ENCODE results near the gene SBF2.
"Not testable (repeated sequence)": the region's sequence is repeated elsewhere in the genome, so short reads cannot be mapped to it uniquely, and the experiment has no call there.

Gene SBF2

DNA sequence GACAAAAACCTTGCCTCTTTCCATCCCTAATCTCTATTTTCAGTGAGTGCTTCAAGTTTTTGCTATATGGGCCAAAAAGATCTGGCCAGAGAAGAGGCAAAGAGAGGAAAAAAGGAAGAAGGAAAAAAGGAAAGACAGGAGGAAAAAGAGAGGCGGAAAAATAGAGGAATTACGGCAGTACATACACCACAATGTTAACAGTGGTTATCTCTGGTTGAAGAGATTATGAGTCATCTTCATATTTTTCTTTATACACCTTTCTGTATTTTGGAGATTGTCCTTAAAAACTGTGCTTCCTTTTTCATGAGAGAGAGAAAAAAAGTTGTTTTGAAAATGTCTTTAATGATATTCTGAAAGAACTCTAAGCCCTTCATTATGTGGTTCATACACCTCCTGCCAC, 133.7 kb downstream of the SBF2 start:
- DNase-seq, result no peak

DNA sequence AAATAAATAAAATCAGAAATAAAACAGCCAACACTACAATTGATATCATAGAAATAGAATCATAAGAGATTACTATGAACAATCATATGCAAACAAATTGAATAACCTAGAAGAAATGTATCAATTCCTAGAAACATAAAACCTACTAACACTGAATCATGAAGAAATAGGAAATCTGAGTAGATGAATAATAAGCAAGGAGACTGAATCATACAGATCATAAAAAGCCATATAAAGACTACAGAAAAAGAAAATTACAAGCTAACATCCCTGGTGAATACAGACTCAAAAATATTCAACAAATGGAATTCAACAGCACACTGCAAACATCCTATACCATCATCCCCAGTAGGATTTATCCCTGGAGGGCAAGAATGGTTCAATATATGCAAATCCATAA, 135.6 kb downstream of the SBF2 start:
- no peak for DNase-seq

DNA sequence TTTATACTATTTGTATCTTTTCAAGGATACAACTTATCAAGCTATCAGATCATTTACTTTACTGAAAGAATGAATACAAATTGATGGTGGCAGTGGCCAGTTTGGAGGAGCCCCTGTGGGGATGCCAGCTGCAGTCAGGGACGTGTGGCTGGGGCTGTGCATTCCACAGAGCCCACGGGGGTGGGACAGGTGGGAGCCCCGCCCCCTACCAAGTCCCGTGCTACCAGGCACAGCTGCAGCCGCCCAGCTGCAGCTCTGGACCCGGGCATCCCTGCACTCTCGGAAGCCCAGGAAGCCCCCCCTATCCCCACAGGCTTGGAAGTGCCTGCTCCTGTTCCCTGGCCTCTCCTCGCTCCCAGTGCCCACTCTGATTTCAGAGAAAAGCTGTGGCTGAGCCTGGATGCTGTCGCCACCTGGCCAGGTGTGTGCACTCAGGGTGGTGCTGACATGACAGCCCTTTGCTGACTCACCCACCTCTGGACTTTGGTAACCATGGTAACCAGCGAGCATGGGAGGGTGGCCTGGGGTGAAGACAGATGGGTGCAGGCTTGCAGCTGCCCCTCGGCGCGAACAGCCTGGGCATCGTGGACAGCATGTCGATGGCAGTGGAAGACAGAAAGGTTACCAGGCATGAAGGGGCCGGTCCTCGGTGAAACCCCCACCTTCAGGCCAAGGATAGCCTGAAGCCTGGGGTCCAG, 138.1 kb downstream of the SBF2 start:
- no peak for DNase-seq

DNA sequence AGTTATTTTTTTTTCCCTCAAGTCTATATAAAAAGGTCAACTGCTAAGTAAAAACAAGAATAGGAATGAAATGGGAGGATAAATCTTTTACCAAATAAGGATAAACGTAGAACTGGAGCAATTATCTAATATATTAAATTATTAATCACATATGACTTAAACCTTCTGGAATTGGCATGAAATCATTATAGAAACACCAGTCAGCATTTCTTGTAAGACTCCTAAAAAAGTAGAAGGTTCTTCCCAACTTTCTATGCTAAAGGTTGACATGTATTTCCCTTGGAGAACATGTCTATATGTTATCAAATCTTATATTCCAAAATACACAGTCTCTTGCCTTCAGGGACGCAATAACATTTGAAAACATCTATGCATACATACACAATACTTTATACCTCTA, 143.2 kb downstream of the SBF2 start:
- DNase-seq, result no peak

DNA sequence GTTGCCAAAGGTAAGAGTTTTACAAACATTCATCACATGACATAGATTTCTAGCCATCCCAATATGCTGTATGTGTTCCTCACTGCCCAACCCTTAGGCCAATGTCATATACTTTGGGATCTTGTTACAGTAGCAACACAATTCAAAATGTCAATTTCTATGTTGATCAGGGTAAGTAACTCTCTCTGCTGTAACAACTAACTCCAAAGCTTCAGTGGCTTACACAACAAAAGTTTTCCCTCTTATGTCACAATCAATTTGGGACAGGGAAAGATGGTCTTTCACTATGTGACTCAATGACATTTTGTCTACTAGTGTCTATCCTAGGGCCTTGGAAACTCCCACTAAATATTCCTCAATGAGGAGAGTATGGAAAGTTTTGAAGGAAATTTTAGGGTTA, 144.5 kb downstream of the SBF2 start:
- DNase-seq, result no peak

DNA sequence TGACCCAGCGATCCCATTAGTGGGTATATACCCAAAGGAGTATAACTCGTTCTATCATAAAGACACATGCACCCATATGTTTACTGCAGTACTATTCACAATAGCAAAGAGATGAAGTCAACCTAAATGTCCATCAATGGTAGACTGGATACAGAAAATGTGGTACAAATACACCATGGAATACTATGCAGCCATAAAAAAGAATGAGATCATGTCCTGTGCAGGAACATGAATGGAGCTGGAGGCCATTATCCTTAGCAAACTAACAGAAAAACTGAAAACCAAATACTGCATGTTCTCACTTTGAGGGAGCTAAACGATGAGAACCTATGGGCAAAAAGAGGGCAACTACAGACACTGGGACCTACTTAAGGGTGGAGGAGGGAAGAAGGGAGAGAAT, 146.8 kb downstream of the SBF2 start:
- no peak for DNase-seq

DNA sequence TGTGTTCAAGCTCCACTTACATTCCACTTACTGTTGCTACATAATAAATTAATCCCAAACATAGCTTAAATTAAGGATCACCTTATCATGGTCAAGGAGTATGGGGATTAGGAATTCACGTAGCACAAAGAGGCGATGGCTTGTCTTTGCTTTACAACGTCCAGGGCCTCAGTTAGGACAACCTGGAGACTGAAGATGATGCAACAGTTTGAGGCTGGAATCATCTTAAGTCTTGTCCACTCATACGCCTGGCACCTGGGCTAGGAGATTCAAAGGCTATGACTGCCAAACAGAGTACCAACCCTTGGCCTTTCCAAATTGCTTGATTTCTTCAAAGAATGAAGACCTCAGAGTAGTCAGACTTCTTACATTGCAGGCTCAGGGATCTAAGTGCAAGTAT, 149.1 kb downstream of the SBF2 start:
- no peak for DNase-seq

DNA sequence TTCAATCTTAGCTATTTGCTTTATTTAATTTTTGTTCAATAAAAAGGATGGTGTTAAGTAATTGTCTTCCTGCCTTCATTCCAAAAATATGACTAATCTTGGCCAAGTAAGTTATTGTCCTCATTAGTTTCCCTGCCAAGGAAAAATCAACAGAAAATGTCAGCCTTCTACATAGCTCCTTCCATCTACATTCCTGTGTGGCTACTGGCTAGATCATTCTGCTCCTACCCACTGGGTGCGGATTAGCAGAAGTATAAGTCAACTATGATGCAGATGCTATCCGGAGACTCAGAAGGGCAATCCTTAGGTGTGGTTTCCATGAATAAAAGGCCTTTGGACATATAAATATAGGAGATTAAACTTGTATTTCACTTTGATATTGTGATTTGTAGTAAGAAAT, 154.4 kb downstream of the SBF2 start:
- DNase-seq, result no peak

DNA sequence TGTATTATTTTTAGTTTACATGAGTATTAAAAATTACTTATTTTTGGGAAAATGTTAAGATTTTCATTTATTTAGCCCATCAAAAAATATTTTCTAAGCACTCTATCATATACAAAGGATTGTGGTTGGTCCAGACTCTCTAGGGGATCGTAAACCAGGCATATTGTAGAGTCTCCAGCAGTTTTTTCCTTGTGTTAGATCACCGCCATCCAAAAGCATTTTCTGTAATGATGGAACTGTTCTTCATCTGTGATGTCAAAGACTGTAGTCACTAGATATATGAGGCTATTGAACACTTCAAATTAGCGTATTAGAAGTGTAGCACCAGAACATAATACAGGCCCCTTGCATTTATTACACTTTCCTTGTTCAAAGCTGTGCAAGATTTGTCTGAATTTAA, 154.9 kb downstream of the SBF2 start:
- no peak for DNase-seq

DNA sequence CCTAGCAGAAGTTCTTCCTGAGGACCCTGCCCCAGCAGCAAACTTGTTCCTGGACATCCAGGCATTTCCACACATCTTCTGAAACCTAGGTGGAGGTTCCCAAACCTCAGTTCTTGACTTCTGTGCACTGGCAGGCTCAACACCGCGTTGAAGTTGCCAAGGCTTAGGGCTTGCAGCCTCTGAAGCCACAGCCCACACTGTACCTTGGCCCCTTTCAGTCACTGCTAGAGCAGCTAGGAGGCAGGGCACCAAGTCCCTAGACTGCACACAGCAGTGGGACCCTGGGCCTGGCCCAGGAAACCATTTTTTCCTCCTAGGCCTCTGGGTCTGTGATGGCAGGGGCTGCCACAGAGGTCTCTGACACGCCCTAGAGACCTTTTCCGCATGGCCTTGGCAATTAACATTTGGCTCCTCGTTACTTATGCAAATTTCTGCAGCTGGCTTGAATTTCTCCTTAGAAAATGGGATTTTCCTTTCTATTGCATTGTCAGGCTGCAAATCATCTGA, 159.0 kb downstream of the SBF2 start:
- no peak for DNase-seq

DNA sequence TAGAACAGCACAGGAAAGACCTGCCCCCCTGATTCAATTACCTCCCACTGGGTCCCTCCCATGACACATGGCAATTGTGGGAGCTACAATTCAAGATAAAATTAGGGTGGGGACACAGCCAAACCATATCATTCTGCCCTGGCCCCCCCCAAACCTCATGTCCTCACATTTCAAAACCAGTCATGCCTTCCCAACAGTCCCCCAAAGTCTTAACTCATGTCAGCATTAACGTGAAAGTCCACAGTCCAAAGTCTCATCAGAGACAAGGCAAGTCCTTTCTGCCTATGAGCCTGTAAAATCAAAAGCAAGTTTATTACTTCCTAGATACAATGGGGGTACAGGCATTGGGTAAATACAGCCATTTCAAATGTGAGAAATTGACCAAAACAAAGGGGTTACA, 159.8 kb downstream of the SBF2 start:
- not testable (repeated sequence) for DNase-seq

DNA sequence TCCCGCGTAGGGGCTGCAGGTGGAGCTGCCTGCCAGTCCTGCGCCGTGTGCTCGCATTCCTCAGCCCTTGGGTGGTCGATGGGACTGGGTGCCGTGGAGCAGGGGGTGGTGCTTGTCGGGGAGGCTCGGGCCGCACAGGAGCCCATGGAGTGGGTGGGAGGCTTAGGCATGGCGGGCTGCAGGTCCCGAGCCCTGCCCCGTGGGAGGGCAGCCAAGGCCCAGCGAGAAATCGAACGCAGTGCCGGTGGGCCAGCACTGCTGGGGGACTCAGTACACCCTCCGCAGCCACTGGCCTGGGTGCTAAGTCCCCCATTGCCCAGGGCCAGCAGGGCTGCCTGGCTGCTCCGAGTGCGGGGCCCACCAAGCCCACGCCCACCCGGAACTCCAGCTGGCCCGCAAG, 160.8 kb downstream of the SBF2 start:
- not testable (repeated sequence) for DNase-seq

DNA sequence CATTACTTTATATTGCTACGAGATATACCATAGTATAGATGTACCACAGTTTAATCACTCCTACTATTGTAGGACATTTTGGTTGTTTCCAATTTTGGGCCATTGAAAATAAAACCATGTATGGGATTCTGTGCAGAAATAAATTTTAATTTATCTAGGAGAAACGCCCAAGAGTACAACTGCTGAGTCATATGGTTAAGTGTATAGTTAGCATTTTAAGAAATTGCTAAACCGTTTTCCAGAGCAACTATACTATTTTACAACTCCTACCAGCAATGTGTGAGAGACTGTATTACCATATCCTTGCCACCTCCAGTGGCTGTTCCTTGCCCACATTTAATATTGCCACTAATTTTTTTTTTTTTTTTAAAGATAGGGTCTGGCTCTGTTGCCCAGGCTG, 163.1 kb downstream of the SBF2 start:
- no peak for DNase-seq

DNA sequence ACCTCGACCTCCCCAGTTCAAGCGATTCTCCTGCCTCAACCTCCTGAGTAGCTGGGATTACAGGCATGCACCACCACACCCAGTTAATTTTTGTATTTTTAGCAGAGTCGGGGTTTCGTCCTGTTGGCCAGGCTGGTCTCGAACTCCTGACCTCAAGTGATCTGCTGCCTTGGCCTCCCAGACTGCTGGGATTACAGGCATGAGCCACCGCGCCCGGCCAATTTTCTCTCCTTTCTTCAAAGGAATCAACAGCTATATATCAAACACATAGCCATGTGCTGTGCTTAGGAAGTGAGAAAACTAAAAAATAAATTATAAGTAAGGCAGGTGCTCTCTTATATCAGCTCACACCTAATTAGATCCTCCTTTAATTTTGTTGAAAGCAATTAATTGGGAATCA, 164.8 kb downstream of the SBF2 start:
- DNase-seq, result not testable (repeated sequence)

DNA sequence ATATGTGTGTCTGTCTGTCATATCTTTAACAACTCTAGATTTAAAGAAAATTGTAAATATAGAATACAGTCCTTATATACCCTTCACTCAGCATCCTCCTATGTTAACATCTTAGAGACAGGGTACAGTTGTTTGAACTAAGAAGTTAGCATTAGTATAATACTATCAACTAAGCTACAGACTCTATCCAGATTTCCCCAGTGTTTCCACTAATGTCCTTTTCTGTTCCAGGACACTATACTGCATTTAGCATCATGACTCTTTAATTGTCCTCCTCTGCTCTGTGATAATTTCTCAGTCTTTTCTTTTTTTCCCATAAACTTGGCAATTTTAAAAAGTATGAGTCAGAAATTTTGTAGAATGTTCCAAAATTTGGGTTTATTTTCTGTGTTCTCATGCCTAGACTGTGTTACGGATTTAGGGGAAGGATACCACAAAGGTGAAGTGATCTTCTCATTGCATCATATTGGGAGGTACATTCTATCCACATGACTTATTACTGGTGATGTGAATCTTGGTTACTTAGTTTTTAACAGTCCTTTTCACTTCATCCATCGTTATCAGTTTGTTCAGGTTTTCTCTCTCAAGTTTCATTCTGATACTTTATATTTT, 168.4 kb downstream of the SBF2 start:
- no peak for DNase-seq

DNA sequence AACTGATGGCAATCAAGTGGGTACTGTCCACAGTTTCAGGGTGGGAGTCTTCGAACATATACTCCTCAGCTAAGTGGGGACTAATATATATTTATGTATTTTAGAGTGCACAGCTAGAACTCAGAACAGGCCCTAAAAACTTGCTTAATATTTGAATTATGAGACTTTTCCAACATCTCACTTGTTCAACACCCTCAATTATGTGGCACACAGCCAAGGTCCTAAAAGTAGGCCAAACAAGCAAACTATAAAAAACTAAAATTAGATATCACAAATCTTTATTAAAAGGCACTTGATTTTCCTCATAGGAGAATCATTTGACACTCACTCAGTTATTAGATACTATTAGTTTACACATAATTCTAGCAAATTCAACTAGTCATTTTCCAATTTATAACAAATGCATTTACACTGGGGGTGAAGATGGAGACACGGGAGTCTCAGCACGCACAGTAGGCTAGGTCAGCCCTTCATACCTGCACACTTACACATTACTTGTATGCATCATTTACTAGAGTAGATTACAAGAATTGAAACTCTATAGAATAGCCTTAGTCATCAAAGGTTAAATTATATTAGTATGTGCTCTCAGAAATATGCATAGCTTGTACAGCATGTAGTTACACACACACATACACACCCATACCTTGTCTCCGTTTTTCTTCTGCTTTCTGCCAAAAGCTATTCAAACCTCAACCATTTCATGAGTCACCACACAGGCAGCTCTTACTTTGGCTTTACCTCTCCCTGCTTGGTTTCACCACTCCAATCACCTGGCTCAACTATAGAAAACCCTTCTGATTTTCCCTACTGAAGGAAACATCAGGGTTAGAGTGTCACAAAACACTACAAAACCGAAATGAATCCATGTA, 171.5 kb downstream of the SBF2 start:
- no peak for DNase-seq

DNA sequence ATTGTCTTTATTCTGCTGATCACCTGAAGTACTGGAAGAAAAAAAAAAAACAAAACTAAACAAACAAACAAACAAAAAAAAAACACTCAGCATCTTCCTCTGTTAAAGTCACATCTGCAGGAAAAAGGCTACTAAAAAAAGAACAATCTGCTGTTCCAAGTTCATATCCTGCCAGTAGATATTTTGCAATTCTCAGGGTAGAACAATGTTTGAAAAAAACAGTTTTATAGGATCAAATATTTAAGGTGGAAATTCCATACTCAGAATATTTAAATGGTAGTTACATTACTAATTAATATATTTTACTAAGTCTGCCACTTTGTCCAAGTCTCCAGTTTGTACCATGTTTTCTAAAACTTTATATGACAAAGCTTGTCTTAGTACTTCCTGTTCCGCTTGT, 175.2 kb downstream of the SBF2 start:
- DNase-seq, result no peak

DNA sequence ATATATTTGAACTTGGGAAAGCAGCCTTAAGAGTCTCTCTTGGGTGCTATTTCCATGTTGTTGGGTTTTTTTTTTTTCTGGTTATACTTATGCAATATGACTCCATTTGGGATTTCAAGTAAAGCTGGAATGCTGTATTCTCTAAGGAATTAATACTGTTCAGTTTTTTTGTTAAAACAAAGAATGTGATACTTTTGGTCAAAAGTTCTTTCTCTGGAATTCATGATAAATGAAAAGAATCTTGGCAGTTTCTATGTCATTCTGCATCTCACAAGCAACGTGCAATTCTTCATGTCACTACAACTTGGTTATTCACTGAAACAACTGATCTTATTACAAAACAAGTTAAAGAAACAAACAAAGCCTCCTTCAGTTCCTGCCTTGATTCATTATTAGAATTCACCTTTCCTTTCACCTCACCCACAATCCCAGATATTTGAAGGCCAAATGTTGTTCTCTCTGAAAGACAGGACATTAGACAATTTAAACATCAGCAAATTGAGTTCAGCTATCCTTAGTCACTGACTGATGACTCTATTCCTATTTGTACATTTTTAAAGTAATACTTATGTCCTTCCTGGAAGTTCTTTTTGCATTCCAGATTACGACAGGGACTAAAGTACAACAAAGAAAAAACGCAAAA, 176.2 kb downstream of the SBF2 start:
- DNase-seq, result no peak

DNA sequence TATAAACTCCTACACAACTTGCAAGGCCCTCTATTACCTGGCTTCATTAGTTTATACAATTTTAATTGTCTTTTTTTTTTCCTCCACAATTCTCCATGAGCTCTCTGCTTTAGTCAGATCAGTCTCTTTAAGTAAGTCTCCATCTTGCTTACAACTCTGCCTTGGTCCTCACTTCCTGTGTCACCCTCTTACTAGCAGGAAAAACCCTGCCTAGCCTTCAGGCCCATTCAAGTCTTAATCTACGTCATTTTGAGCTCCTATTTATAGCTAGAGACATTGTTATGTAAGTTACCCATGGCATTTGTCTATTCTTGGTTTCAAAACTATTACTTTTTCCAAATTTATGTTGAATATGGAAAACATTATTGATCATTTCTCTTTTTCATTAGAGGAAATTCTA, 177.4 kb downstream of the SBF2 start:
- DNase-seq, result no peak

DNA sequence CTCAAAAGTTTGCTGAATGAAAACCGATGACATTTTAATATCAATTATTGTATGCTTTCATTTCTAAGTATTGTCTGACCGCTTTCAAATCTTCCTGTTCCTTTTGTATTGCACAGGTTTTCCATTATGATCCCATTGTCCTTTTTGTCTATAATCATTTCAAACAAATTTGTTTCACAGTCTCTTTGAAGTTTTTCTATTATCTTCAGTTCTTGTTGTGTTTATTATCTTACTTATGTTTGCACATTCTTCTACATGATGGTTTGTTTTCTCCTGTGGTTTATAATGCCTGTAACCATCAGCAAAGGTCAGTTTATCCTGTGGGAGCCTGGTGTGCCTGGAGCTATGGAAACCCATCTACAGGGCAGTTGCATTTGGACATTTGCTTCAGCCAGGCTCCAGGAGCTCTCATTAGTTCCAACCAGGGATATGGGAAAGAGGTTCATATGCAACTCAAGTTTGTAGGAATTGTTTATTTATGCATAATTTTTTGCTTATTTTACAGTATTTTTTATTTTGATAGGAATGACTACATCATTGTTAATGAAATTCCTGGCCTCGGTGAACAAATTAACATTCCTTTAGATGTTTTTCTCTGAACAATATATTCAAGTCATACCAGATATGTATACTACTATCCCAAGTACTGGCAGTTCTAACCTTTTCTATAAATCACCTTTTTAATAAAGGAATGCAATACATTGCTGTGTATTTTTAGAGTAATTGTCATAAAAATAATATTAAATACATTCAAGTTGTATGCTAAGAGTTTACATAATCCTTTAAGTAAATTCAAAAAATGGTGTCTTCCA, 179.2 kb downstream of the SBF2 start:
- no peak for DNase-seq

DNA sequence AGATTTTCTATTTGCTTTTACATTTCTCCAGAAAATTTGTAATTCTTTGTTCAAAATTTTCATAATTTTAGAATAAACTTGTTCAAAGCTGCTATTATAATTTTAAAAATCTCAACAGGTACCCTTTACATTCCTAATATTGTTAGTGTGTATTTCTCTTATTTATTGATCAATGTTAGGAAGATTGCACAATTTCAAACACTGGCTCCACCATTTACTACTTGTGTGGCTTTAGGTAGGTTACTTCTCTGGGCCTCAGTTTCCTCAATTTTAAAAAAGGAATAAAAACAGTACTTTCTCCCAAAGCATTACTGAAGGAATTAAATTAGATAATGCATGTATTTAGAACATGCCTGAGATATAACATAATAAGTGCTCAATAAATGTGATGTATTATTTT, 180.2 kb downstream of the SBF2 start:
- DNase-seq, result no peak

DNA sequence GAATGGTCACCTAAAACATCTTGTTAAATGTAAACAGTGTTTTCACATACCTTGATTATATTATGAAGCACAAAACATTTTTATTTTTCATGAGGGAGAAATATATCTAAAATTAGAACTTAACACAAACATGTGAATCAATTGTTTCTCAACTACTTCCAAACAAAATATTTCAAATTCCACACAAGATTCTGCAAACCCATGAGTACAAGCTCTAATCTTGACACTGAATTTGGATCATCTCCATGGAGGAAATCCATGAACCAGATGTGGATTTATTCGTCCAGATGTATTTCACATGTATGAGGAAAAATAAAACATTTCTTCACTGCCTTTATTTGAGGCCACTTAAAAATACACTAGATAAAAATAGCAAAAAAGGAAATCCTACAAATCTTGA, 184.2 kb downstream of the SBF2 start:
- DNase-seq, result no peak
